Thyroid gland (tissue), 4 donors: ENCODE measurements around the gene HOXA3. TPM values are rescaled to one million over a fixed set of nuclear protein-coding genes. Genes with fewer than 3 reads are reported as not detected.

Source experiments
- DNase-seq, 2 donors: peaks; one replicate each; pipeline ENCODE4 v3.0.0-alpha.2; 2019
- H3K27ac ChIP-seq, 3 donors: fragments of 200-600 bp; sonication (generic); 1 replicate in 2 of 3; 2 replicates in 1 of 3; pipeline ENCODE4 v1.5.1; 2016 to 2019; ENCODE audit warnings: mild to moderate bottlenecking in 1 of 3, moderate library complexity in 1 of 3
- H3K27me3 ChIP-seq: fragments of 200-600 bp; sonication (generic); one replicate; pipeline ENCODE4 v1.5.1; 2019
- H3K36me3 ChIP-seq, 2 donors: fragments of 200-600 bp; sonication (generic); one replicate each; pipeline ENCODE4 v1.5.1; 2016 to 2019
- H3K4me1 ChIP-seq, 2 donors: fragments of 200-600 bp; sonication (generic); one replicate each; pipeline ENCODE4 v1.5.1; 2017 to 2019
- H3K4me3 ChIP-seq, 3 donors: fragments of 200-600 bp; sonication (generic); replicated peaks in 1 of 3; 1 replicate in 2 of 3; 2 replicates in 1 of 3; pipeline ENCODE4 v1.5.1; 2016; ENCODE audit warnings: mild to moderate bottlenecking in 1 of 3
- H3K9me3 ChIP-seq: fragments of 200-600 bp; sonication (generic); one replicate; pipeline ENCODE4 v1.5.1; 2017
- CTCF ChIP-seq, 6 experiments: fragments of 200-600 bp in 3 of 6; fragments of 450-650 bp in 3 of 6; sonication (generic) in 3 of 6; IDR thresholded peaks; one replicate each; pipeline ENCODE4 v1.5.1; 2016 to 2019; ENCODE audit warnings: antibody characterized with exemption in 6 of 6, mild to moderate bottlenecking in 2 of 6, inconsistent platforms in 1 of 6, moderate library complexity in 1 of 6
- POLR2A ChIP-seq, 2 donors: fragments of 450-650 bp; IDR thresholded peaks; one replicate each; pipeline ENCODE4 v1.6.1; 2017; ENCODE audit warnings: antibody characterized with exemption in 2 of 2, mild to moderate bottlenecking in 2 of 2, moderate library complexity in 1 of 2
- WGBS, 2 donors: methylation state at CpG; one replicate each; pipeline ENCODE4 v1.1.5; 2017; 5-methylcytosine and 5-hydroxymethylcytosine counted together
- intact Hi-C: fragments of 100-400 bp; cut with DNase I; formaldehyde crosslinking; loops from one replicate; pipeline ENCODE4 v1.15.1; 2023
- total RNA-seq, 4 donors: library from RNA; depleted of rRNA; stranded (reverse); fragments of >200 nt; gene quantifications; one replicate each; pipeline ENCODE4 v1.2.3, GENCODE V29; 2016

Gene HOXA3
- total RNA-seq, 4 donors from 2014 or later = 0.94 to 6.1 (median 1.9) TPM

GRCh38 chr7:27121684-27122076 is 30.7 kb downstream of the HOXA3 start:
- H3K4me3 ChIP-seq = no peak overlapping the region

GRCh38 chr7:27119412-27119911 is 32.9 kb downstream of the HOXA3 start:
- Histone ChIP-seq H3K4me3 (no peak overlapping the region), H3K9me3 (no peaks in the 10 kb centered on the region), H3K27ac (no peak overlapping the region), H3K36me3 (no peaks in the 10 kb centered on the region), H3K4me1 (peaks cover 0 to 4% of the 10 kb centered on the region in 2 donors), H3K27me3 (peaks cover 25% of the 10 kb centered on the region)
- DNase-seq = no peak
- 38 to 40% methylated on average over 1 of the region's 1 CpG for WGBS, 2 donors
- intact Hi-C loops = no loop called here
- TF ChIP-seq CTCF (IDR thresholded peaks at IDR 0.05) = no peak
- TF ChIP-seq POLR2A (IDR thresholded peaks at IDR 0.05) = no peak

More at GRCh38 chr7:27121684-27122076, 30.7 kb downstream of the HOXA3 start:
- Histone ChIP-seq H3K27me3 (peaks cover 11% of the 10 kb centered on the region), H3K36me3 (no peaks in the 10 kb centered on the region), H3K4me1 (peaks cover 0 to 4% of the 10 kb centered on the region in 2 donors), H3K9me3 (no peaks in the 10 kb centered on the region), H3K27ac (peak overlapping the region in 1 of 3 donors; percentile 53)
- intact Hi-C loops = no loop called here
- no peak for DNase-seq
- TF ChIP-seq CTCF (IDR thresholded peaks at IDR 0.05) (no peak), POLR2A (IDR thresholded peaks at IDR 0.05) (no peak)
- WGBS, 2 donors = 29 to 33% methylated on average over 7 of the region's 7 CpGs

- intact Hi-C loops = no loop called here
- Histone ChIP-seq H3K9me3 (no peaks in the 10 kb centered on the region), H3K4me1 (peaks cover 0 to 4% of the 10 kb centered on the region in 2 donors), H3K36me3 (no peaks in the 10 kb centered on the region), H3K27ac (peak overlapping the region in 1 of 3 donors; percentile 80), H3K4me3 (no peak overlapping the region), H3K27me3 (peaks cover 32% of the 10 kb centered on the region)
- DNase-seq = no peak
- TF ChIP-seq CTCF (IDR thresholded peaks at IDR 0.05) (no peak), POLR2A (IDR thresholded peaks at IDR 0.05) (no peak)
- WGBS, 2 donors = 23 to 31% methylated on average over 3 of the region's 3 CpGs
Measured at GRCh38 chr7:27118580-27118979, 33.8 kb downstream of the HOXA3 start.

GRCh38 chr7:27117887-27118491 is 34.4 kb downstream of the HOXA3 start:
- 8 to 16% methylated on average over 19 of the region's 19 CpGs for WGBS, 2 donors
- H3K4me1 ChIP-seq = peaks cover 0 to 4% of the 10 kb centered on the region in 2 donors

More at GRCh38 chr7:27117887-27118491, 34.4 kb downstream of the HOXA3 start:
- peaks cover 36% of the 10 kb centered on the region for H3K27me3 ChIP-seq
- intact Hi-C loops = no loop called here
- TF ChIP-seq POLR2A (IDR thresholded peaks at IDR 0.05) (no peak), CTCF (IDR thresholded peaks at IDR 0.05) (no peak)
- no peaks in the 10 kb centered on the region for H3K36me3 ChIP-seq
- no peak for DNase-seq
- H3K27ac ChIP-seq = peak overlapping the region; percentile 23 to 80 (median 52)
- H3K4me3 ChIP-seq = peak overlapping the region in 1 of 3 donors; percentile 8
- no peaks in the 10 kb centered on the region for H3K9me3 ChIP-seq
